IMR-90 (cell line): ENCODE results near the gene IGSF8. TPM values are rescaled to one million over a fixed set of nuclear protein-coding genes. Genes with fewer than 3 reads are reported as not detected.

Experiments
- ATAC-seq: fragments of 200-7000 bp; cut with Tn5 transposase; 2 replicates; pipeline ENCODE4 v1.9.1; 2020; ENCODE audit warnings: low read depth, mild to moderate bottlenecking, moderate library complexity
- BruUV-seq: library from RNA; stranded (reverse); fragments of 400-500 nt; replicated peaks from 2 replicates; lab custom pipeline; 2021; lab: Mats Ljungman, UMichigan
- CTCF ChIA-PET: fragments of 300-600 bp; formaldehyde crosslinking; extraction: SDS; loops from one replicate; lab custom pipeline; 2021; ENCODE audit warnings: antibody characterized with exemption; lab: Yijun Ruan, JAX
- POLR2A ChIA-PET: fragments of 300-600 bp; sonication (Branson Sonifier 250); formaldehyde crosslinking; loops from one replicate; lab custom pipeline; 2022; ENCODE audit warnings: antibody characterized with exemption; ENCODE audit not compliant: unreplicated experiment; lab: Charles Lee
- DNase-seq: peaks from one replicate; pipeline ENCODE4 v3.0.0; 2013
- H2AFZ ChIP-seq: replicated peaks from 2 replicates; pipeline ENCODE3; 2013; ENCODE audit warnings: low read length, mild to moderate bottlenecking; ENCODE audit not compliant: poor library complexity
- H2AK5ac ChIP-seq: 2 replicates; pipeline ENCODE4 v1.6.1; 2013; ENCODE audit warnings: low read depth, low read length, inconsistent platforms
- H2AK9ac ChIP-seq: replicated peaks from 2 replicates; pipeline ENCODE3; 2013; ENCODE audit warnings: mild to moderate bottlenecking, low read depth, low read length, moderate library complexity; ENCODE audit not compliant: poor library complexity
- H2BK120ac ChIP-seq: 2 replicates; pipeline ENCODE4 v1.6.1; 2013; ENCODE audit warnings: low read depth, low read length, inconsistent platforms
- H2BK15ac ChIP-seq: 3 replicates; pipeline ENCODE4 v1.6.1; 2013; ENCODE audit warnings: low read depth, low read length, inconsistent platforms
- H2BK20ac ChIP-seq: 2 replicates; pipeline ENCODE4 v1.6.1; 2013; ENCODE audit warnings: low read depth, mild to moderate bottlenecking, inconsistent platforms, low read length, moderate library complexity
- H2BK5ac ChIP-seq: 2 replicates; pipeline ENCODE4 v1.6.1; 2013; ENCODE audit warnings: mild to moderate bottlenecking, low read depth, low read length, inconsistent platforms; ENCODE audit not compliant: poor library complexity, severe bottlenecking
- H3K14ac ChIP-seq: replicated peaks from 2 replicates; pipeline ENCODE4 v1.6.1; 2013; ENCODE audit warnings: low read depth, low read length, inconsistent platforms
- H3K18ac ChIP-seq: 2 replicates; pipeline ENCODE4 v1.6.1; 2013; ENCODE audit warnings: low read depth, low read length, control low read depth
- H3K23ac ChIP-seq: 2 replicates; pipeline ENCODE4 v1.6.1; 2013; ENCODE audit warnings: low read depth, low read length, inconsistent platforms
- H3K27ac ChIP-seq: 2 replicates; pipeline ENCODE4 v1.5.1; 2013; ENCODE audit warnings: mild to moderate bottlenecking, control low read depth, low read length; ENCODE audit not compliant: insufficient read depth
- H3K27me3 ChIP-seq: 2 replicates; pipeline ENCODE4 v1.6.1; 2013; ENCODE audit warnings: low read length; ENCODE audit not compliant: control insufficient read depth, insufficient read depth
- H3K36me3 ChIP-seq: 2 replicates; pipeline ENCODE4 v1.6.1; 2013; ENCODE audit warnings: low read length, mixed read lengths; ENCODE audit not compliant: control insufficient read depth, insufficient read depth
- H3K4ac ChIP-seq: 2 replicates; pipeline ENCODE4 v1.6.1; 2013; ENCODE audit warnings: low read depth, low read length, inconsistent platforms
- H3K4me1 ChIP-seq: 2 replicates; pipeline ENCODE4 v1.6.1; 2013; ENCODE audit warnings: low read length, mixed read lengths; ENCODE audit not compliant: control insufficient read depth, insufficient read depth
- H3K4me2 ChIP-seq: 2 replicates; pipeline ENCODE4 v1.6.1; 2013; ENCODE audit warnings: low read depth, mild to moderate bottlenecking, control low read depth, low read length, moderate library complexity
- H3K4me3 ChIP-seq: 2 replicates; pipeline ENCODE4 v1.5.1; 2013; ENCODE audit warnings: low read depth, mild to moderate bottlenecking, control low read depth, low read length, moderate library complexity; ENCODE audit not compliant: insufficient read depth
- H3K56ac ChIP-seq: 2 replicates; pipeline ENCODE4 v1.6.1; 2013; ENCODE audit warnings: low read length, inconsistent platforms; ENCODE audit not compliant: insufficient read depth; ENCODE audit errors: extremely low read depth
- H3K79me1 ChIP-seq, 2 experiments: 2 replicates each; pipeline ENCODE4 v1.6.1; 2013; ENCODE audit warnings: low read length in 2 of 2, inconsistent platforms in 1 of 2, low read depth in 1 of 2
- H3K9ac ChIP-seq: 2 replicates; pipeline ENCODE4 v1.6.1; 2013; ENCODE audit warnings: low read depth, low read length, control low read depth
- H3K9me1 ChIP-seq: 2 replicates; pipeline ENCODE4 v1.6.1; 2013; ENCODE audit warnings: low read length, inconsistent platforms; ENCODE audit not compliant: insufficient read depth
- H3K9me3 ChIP-seq: 2 replicates; pipeline ENCODE4 v1.6.1; 2013; ENCODE audit warnings: low read length; ENCODE audit not compliant: control insufficient read depth, insufficient read depth
- H4K20me1 ChIP-seq: 2 replicates; pipeline ENCODE4 v1.6.1; 2013; ENCODE audit warnings: low read length, inconsistent platforms; ENCODE audit not compliant: insufficient read depth
- H4K5ac ChIP-seq: 2 replicates; pipeline ENCODE4 v1.6.1; 2013; ENCODE audit warnings: mild to moderate bottlenecking, low read depth, low read length, control low read depth
- H4K8ac ChIP-seq, 2 experiments: 2 replicates each; pipeline ENCODE4 v1.6.1; 2013; ENCODE audit warnings: low read depth in 2 of 2, low read length in 2 of 2, control low read depth in 1 of 2, inconsistent platforms in 1 of 2
- H4K91ac ChIP-seq: 2 replicates; pipeline ENCODE4 v1.6.1; 2013; ENCODE audit warnings: low read depth, low read length, inconsistent platforms; ENCODE audit not compliant: insufficient read depth
- BHLHE40 ChIP-seq: fragments of 150-350 bp; IDR thresholded peaks from 2 replicates; pipeline ENCODE4 v1.6.1; 2016; ENCODE audit warnings: mild to moderate bottlenecking, low read depth, low read length
- CTCF ChIP-seq: conservative IDR thresholded peaks from 2 replicates; pipeline ENCODE4 v1.5.1; 2012; ENCODE audit warnings: mild to moderate bottlenecking, low read depth, low read length, improper control_type of control experiment
- MAFK ChIP-seq: IDR thresholded peaks from 2 replicates; pipeline ENCODE4 v1.6.1; 2012; ENCODE audit warnings: low read depth, low read length, improper control_type of control experiment
- MAZ ChIP-seq: IDR thresholded peaks from 2 replicates; pipeline ENCODE4 v1.6.1; 2012; ENCODE audit warnings: low read depth, mild to moderate bottlenecking, low read length, improper control_type of control experiment, moderate library complexity, borderline replicate concordance
- NFE2L2 ChIP-seq: fragments of 150-350 bp; IDR thresholded peaks from 2 replicates; pipeline ENCODE4 v1.6.1; 2016; ENCODE audit warnings: low read depth, mild to moderate bottlenecking, low read length
- POLR2A ChIP-seq: IDR thresholded peaks from 2 replicates; pipeline ENCODE4 v1.6.1; 2012; ENCODE audit warnings: mild to moderate bottlenecking, low read depth, low read length
- RAD21 ChIP-seq: IDR thresholded peaks from 2 replicates; pipeline ENCODE4 v1.6.1; 2012; ENCODE audit warnings: low read length, improper control_type of control experiment
- SMC3 ChIP-seq: fragments of 150-350 bp; IDR thresholded peaks from 2 replicates; pipeline ENCODE4 v1.6.1; 2016; ENCODE audit warnings: low read depth, mild to moderate bottlenecking, antibody characterized with exemption, low read length, moderate library complexity
- WGBS, 2 experiments: methylation state at CpG; one replicate each; pipeline versions ENCODE4 v1.1.5 to v1.1.7; 2013; ENCODE audit warnings: missing lambda C conversion rate in 2 of 2; ENCODE audit not compliant: insufficient read length in 1 of 2; ENCODE audit errors: extremely low coverage in 2 of 2; 5-methylcytosine and 5-hydroxymethylcytosine counted together
- dilution Hi-C: fragments of 300-500 bp; cut with HindIII; formaldehyde crosslinking; loops from one replicate; pipeline ENCODE4 v1.14.3; 2018; ENCODE audit warnings: low sequenced_read_pairs; ENCODE audit not compliant: unreplicated experiment
- in situ Hi-C: fragments of 300-500 bp; cut with MboI; formaldehyde crosslinking; loops from 3 replicates; pipeline ENCODE4 v1.14.3; 2019; ENCODE audit warnings: low sequenced_read_pairs, inconsistent platforms, mixed read lengths
- intact Hi-C: fragments of 100-400 bp; cut with micrococcal nuclease; formaldehyde crosslinking; loops from 2 replicates; pipeline ENCODE4 v1.10.0; 2022
- polyA plus RNA-seq, 3 experiments: library from polyadenylated mRNA; depleted of rRNA; stranded (reverse); fragments of >200 nt; gene quantifications; 2 replicates each; pipeline ENCODE4 v1.2.3, GENCODE V29; 2012; ENCODE audit warnings: low replicate concordance in 1 of 3
- total RNA-seq: library from RNA; depleted of rRNA; stranded (reverse); fragments of >200 nt; gene quantifications from 2 replicates; pipeline ENCODE4 v1.2.3, GENCODE V29; 2012

Gene IGSF8
- total and polyA plus RNA-seq, 2 of the 4 experiments (the other 2 are of a cell fraction), result 8.8 to 25.2 TPM

- H3K27ac ChIP-seq, result no peak overlapping the region
- H2AFZ ChIP-seq, result peak overlapping the region; percentile 81
- no peaks in the 10 kb centered on the region for H3K9me1 ChIP-seq
- DNase-seq, result peak; percentile 64
- H3K79me1 ChIP-seq, result no peaks in the 10 kb centered on the region
- H3K18ac ChIP-seq, result no peak overlapping the region
- dilution Hi-C loops (no loop called here), intact Hi-C loops (loop anchor here (1.0 kb wide), 1 partner anchor 290 kb away; no protein-coding TSS in a partner anchor), in situ Hi-C loops (no loop called here)
- H2BK15ac ChIP-seq, result no peak overlapping the region
- no peaks in the 10 kb centered on the region for H4K20me1 ChIP-seq
- H3K4me3 ChIP-seq, result no peak overlapping the region
- H3K56ac ChIP-seq, result no peak overlapping the region
- peaks cover 4% of the 10 kb centered on the region for H3K36me3 ChIP-seq
- no peak overlapping the region for H2BK5ac ChIP-seq
- peak overlapping the region; percentile 48 for H2AK9ac ChIP-seq
- H3K27me3 ChIP-seq, result peaks cover 41% of the 10 kb centered on the region
- H2BK120ac ChIP-seq, result no peak overlapping the region
- TF ChIP-seq NFE2L2 (no peak), POLR2A (no peak), MAFK (no peak), RAD21 (peak; percentile 73), MAZ (peak; percentile 42; the same call in 1 of the 2 replicates), SMC3 (peak; percentile 60), BHLHE40 (no peak), CTCF (peak; percentile 93)
- no peak overlapping the region for H3K4me2 ChIP-seq
- no peak overlapping the region for H2AK5ac ChIP-seq
- H3K9ac ChIP-seq, result no peak overlapping the region
- H4K5ac ChIP-seq, result no peak overlapping the region
- no peak overlapping the region for H4K91ac ChIP-seq
- H3K4me1 ChIP-seq, result peaks cover 3% of the 10 kb centered on the region; the same call in 1 of the 2 replicates
- H3K9me3 ChIP-seq, result no peaks in the 10 kb centered on the region; the same call in 1 of the 2 replicates
- WGBS, 2 experiments, result 55% methylated on average over 8 of the region's 19 CpGs; no CpG with 5 or more reads in 1 of the 2 experiments
- H3K14ac ChIP-seq, result no peak overlapping the region
- no peak overlapping the region for H2BK20ac ChIP-seq
- H3K4ac ChIP-seq, result no peak overlapping the region
- no peak overlapping the region for H4K8ac ChIP-seq
- ChIA-PET POLR2A (no interaction called here), CTCF (interaction anchor here (0.6 to 2.1 kb wide), 15 partner anchors 10 to 293 kb away, joined by 3 to 12 read pairs (median 4); partner anchors contain the start of genes PEX19 and PIGM)
- H3K23ac ChIP-seq, result no peak overlapping the region
- no TSS peak for BruUV-seq
- peak; percentile 92 for ATAC-seq
Observed at GRCh38 chr1:160085686-160086455, 12.5 kb downstream of the IGSF8 start.
